Sigmoid colon (tissue), 4 donors: ENCODE data around the gene PDE11A.

Source experiments
- CTCF ChIP-seq, 4 experiments: fragments of 450-650 bp in 3 of 4; fragments of 200-600 bp in 1 of 4; IDR thresholded peaks; one replicate each; pipeline ENCODE4 v1.5.1; 2016 to 2019; ENCODE audit warnings: antibody characterized with exemption in 4 of 4, mild to moderate bottlenecking in 3 of 4, moderate library complexity in 2 of 4
- EP300 ChIP-seq, 4 donors: sonication (generic); formaldehyde crosslinking; IDR thresholded peaks; one replicate each; pipeline ENCODE4 v1.6.1; 2017; ENCODE audit warnings: antibody characterized with exemption in 4 of 4
- POLR2A ChIP-seq, 2 donors: fragments of 450-650 bp; IDR thresholded peaks; one replicate each; pipeline ENCODE4 v1.6.1; 2016; ENCODE audit warnings: antibody characterized with exemption in 2 of 2, mild to moderate bottlenecking in 2 of 2, moderate library complexity in 2 of 2

- TF ChIP-seq CTCF (IDR thresholded peaks at IDR 0.05) = no peak
- TF ChIP-seq EP300 (IDR thresholded peaks at IDR 0.05) = no peak
- TF ChIP-seq POLR2A (IDR thresholded peaks at IDR 0.05) = no peak
Measured at GRCh38 chr2:177666408-177666807, 406.2 kb downstream of the PDE11A start.
